Measurements from ENCODE around the gene SCUBE2. TPM values are rescaled to one million over a fixed set of nuclear protein-coding genes. Genes with fewer than 3 reads are reported as not detected.

SCUBE2 gene
- total and polyA plus RNA-seq, 2 donors (not counting 1 experiment from before 2014, with no cell fraction given): not detected

GRCh38 chr11:9016916-9017642, 74.3 kb downstream of the SCUBE2 start:
- H3K36me3 ChIP-seq (replicated peaks in 1 of 2; ENCODE audit: control extremely low read depth in 1 of 2, control insufficient read depth in 1 of 2, extremely low read depth in 1 of 2, insufficient read depth in 2 of 2, low read length in 1 of 2): no peaks in the 10 kb centered on the region
- H3K27me3 ChIP-seq (replicated peaks in 1 of 4; ENCODE audit: control extremely low read depth in 1 of 4, control insufficient read depth in 3 of 4, insufficient read depth in 4 of 4, low read length in 3 of 4): peaks cover 0 to 6% (median 4%) of the 10 kb centered on the region in 4 experiments
- ATAC-seq (ENCODE audit: low read depth) (no peak), DNase-seq (no peak)
- no peak overlapping the region for H3K27ac Mint-ChIP-seq
- POLR2A ChIA-PET: no interaction called here
- no peak overlapping the region for H3K27ac ChIP-seq (ENCODE audit: low read length in 2 of 2)
- no peak overlapping the region for H3K4me3 Mint-ChIP-seq
- H3K79me2 ChIP-seq (ENCODE audit: control insufficient read depth, insufficient read depth, low read length): no peaks in the 10 kb centered on the region
- TF ChIP-seq EZH2 (IDR thresholded peaks at IDR 0.05; ENCODE audit: borderline replicate concordance, insufficient read depth, low read depth, low read length, poor library complexity, severe bottlenecking) (no peak), CTCF (IDR thresholded peaks at IDR 0.05) (no peak)
- H4K20me1 ChIP-seq (ENCODE audit: control insufficient read depth, insufficient read depth, low read length, poor library complexity, severe bottlenecking): no peaks in the 10 kb centered on the region
- H3K27me3 Mint-ChIP-seq: peaks cover 16% of the 10 kb centered on the region
- no peak overlapping the region for H2AFZ ChIP-seq (ENCODE audit: insufficient read depth, low read depth, low read length, poor library complexity, severe bottlenecking)
- H3K4me1 Mint-ChIP-seq: no peaks in the 10 kb centered on the region
- no peak overlapping the region for H3K9ac ChIP-seq (ENCODE audit: low read length)
- H3K9me3 Mint-ChIP-seq (ENCODE audit: insufficient read depth): peaks cover 2% of the 10 kb centered on the region
- H3K4me3 ChIP-seq (ENCODE audit: control extremely low read depth in 1 of 5, extremely low read depth in 1 of 5, insufficient read depth in 1 of 5, low read depth in 2 of 5, low read length in 4 of 5): no peak overlapping the region
- peaks cover 0 to 3% (median 0%) of the 10 kb centered on the region in 3 donors for H3K9me3 ChIP-seq (ENCODE audit: control extremely low read depth in 1 of 3, control insufficient read depth in 2 of 3, insufficient read depth in 1 of 3, low read length in 2 of 3)
- CTCF ChIA-PET: interaction anchor here (1.1 to 6.0 kb wide), 6 partner anchors 11 to 490 kb away, joined by 3 to 88 read pairs (median 11); no protein-coding TSS in a partner anchor
- 51% methylated on average over 5 of the region's 6 CpGs for WGBS (ENCODE audit: insufficient coverage)
- no peaks in the 10 kb centered on the region for H3K4me1 ChIP-seq (ENCODE audit: control insufficient read depth in 2 of 2, insufficient read depth in 2 of 2, low read length in 2 of 2)
- H3K4me2 ChIP-seq (replicated peaks; ENCODE audit: low read depth, low read length, poor library complexity, severe bottlenecking): no peak overlapping the region
- intact Hi-C loops (cut with micrococcal nuclease): loop anchor here (5.0 kb wide), 1 partner anchor 1305 kb away; no protein-coding TSS in a partner anchor

GRCh38 chr11:9015677-9016076, 75.7 kb downstream of the SCUBE2 start:
- peaks cover 0 to 6% (median 4%) of the 10 kb centered on the region in 4 experiments for H3K27me3 ChIP-seq (replicated peaks in 1 of 4; ENCODE audit: control extremely low read depth in 1 of 4, control insufficient read depth in 3 of 4, insufficient read depth in 4 of 4, low read length in 3 of 4)
- 22% methylated on average over 4 of the region's 4 CpGs for WGBS (ENCODE audit: insufficient coverage)
- no peak overlapping the region for H3K4me3 Mint-ChIP-seq
- ChIA-PET POLR2A (no interaction called here), CTCF (interaction anchor here (0.6 to 6.0 kb wide), 21 partner anchors 8 to 1308 kb away, joined by 3 to 88 read pairs (median 4); partner anchors contain the start of gene NRIP3)
- no peak overlapping the region for H3K27ac Mint-ChIP-seq
- H3K79me2 ChIP-seq (ENCODE audit: control insufficient read depth, insufficient read depth, low read length): no peaks in the 10 kb centered on the region
- no peak overlapping the region for H3K4me2 ChIP-seq (replicated peaks; ENCODE audit: low read depth, low read length, poor library complexity, severe bottlenecking)
- H3K27ac ChIP-seq (ENCODE audit: low read length in 2 of 2): no peak overlapping the region
- no peak overlapping the region for H2AFZ ChIP-seq (ENCODE audit: insufficient read depth, low read depth, low read length, poor library complexity, severe bottlenecking)
- ATAC-seq (ENCODE audit: low read depth) (peak; percentile 76), DNase-seq (peak; percentile 73)
- peaks cover 22% of the 10 kb centered on the region for H3K27me3 Mint-ChIP-seq
- no peaks in the 10 kb centered on the region for H4K20me1 ChIP-seq (ENCODE audit: control insufficient read depth, insufficient read depth, low read length, poor library complexity, severe bottlenecking)
- H3K9ac ChIP-seq (ENCODE audit: low read length): no peak overlapping the region
- H3K4me3 ChIP-seq (ENCODE audit: control extremely low read depth in 1 of 5, extremely low read depth in 1 of 5, insufficient read depth in 1 of 5, low read depth in 2 of 5, low read length in 4 of 5): no peak overlapping the region
- no peaks in the 10 kb centered on the region for H3K36me3 ChIP-seq (replicated peaks in 1 of 2; ENCODE audit: control extremely low read depth in 1 of 2, control insufficient read depth in 1 of 2, extremely low read depth in 1 of 2, insufficient read depth in 2 of 2, low read length in 1 of 2)
- peaks cover 2% of the 10 kb centered on the region for H3K9me3 Mint-ChIP-seq (ENCODE audit: insufficient read depth)
- no peaks in the 10 kb centered on the region for H3K4me1 Mint-ChIP-seq
- no peaks in the 10 kb centered on the region for H3K4me1 ChIP-seq (ENCODE audit: control insufficient read depth in 2 of 2, insufficient read depth in 2 of 2, low read length in 2 of 2)
- H3K9me3 ChIP-seq (ENCODE audit: control extremely low read depth in 1 of 3, control insufficient read depth in 2 of 3, insufficient read depth in 1 of 3, low read length in 2 of 3): peaks cover 0 to 3% (median 0%) of the 10 kb centered on the region in 3 donors
- TF ChIP-seq CTCF (IDR thresholded peaks at IDR 0.05) (peak; percentile 92), EZH2 (IDR thresholded peaks at IDR 0.05; ENCODE audit: borderline replicate concordance, insufficient read depth, low read depth, low read length, poor library complexity, severe bottlenecking) (no peak)
- intact Hi-C loops (cut with micrococcal nuclease): loop anchor here (1.0 to 5.0 kb wide), 2 partner anchors 122 to 1307 kb away; no protein-coding TSS in a partner anchor
